22Rv1 (cell line): ENCODE measurements around the gene GPR149.

Experiments used
- H3K27ac ChIP-seq: fragments of 450-650 bp; 2 replicates; pipeline ENCODE4 v1.5.1; 2017
- ZFX ChIP-seq: fragments of 450-650 bp; IDR thresholded peaks from 2 replicates; pipeline ENCODE4 v1.6.1; 2017; ENCODE audit warnings: antibody characterized with exemption, borderline replicate concordance
- TF ChIP-seq, protein P1 (sequence below): fragments of 450-650 bp; IDR thresholded peaks from 2 replicates; pipeline ENCODE4 v1.5.1; 2017; ENCODE audit warnings: mild to moderate bottlenecking

The GPR149 gene

DNA sequence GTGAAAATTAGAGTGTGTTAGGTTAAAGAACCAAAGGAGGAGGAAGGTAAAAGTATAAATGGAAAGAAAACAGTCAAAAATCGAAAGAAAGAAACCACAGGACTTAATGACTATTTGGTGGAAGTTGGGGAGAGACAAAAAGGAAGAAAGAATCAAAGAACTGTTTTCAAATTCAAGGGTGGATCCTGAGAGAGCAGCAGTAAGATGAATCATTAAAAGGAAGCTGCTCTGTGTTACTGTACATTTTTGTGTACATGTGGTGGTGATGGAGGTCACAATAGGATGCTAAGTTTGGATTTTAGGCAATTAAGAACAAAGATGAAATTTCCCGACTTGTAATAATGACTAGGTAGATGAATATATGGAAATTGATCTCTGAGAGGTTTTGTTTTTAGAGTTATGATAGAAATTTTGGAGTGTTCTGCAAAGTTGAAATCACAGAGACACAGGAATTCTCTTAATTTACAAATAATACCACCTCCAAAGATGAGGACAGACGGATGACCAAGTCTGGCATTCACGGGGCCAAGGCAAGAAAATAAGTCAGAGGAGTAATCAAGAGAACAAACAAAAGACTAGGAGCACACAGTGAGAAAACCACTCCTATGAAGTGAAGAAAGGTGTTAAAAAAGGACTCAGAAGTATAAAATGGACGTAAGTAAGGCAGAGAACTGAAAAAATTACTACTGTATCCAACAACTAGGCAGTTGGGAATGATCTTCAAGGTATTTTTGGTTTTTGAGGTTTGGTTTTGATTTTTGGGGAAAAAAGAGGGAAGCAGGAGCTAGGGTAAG is 112.8 kb downstream of the GPR149 start:
- TF ChIP-seq ZFX: no peak
- TF ChIP-seq, protein P1, sequence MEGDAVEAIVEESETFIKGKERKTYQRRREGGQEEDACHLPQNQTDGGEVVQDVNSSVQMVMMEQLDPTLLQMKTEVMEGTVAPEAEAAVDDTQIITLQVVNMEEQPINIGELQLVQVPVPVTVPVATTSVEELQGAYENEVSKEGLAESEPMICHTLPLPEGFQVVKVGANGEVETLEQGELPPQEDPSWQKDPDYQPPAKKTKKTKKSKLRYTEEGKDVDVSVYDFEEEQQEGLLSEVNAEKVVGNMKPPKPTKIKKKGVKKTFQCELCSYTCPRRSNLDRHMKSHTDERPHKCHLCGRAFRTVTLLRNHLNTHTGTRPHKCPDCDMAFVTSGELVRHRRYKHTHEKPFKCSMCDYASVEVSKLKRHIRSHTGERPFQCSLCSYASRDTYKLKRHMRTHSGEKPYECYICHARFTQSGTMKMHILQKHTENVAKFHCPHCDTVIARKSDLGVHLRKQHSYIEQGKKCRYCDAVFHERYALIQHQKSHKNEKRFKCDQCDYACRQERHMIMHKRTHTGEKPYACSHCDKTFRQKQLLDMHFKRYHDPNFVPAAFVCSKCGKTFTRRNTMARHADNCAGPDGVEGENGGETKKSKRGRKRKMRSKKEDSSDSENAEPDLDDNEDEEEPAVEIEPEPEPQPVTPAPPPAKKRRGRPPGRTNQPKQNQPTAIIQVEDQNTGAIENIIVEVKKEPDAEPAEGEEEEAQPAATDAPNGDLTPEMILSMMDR: no peak
- no peak overlapping the region for H3K27ac ChIP-seq

DNA sequence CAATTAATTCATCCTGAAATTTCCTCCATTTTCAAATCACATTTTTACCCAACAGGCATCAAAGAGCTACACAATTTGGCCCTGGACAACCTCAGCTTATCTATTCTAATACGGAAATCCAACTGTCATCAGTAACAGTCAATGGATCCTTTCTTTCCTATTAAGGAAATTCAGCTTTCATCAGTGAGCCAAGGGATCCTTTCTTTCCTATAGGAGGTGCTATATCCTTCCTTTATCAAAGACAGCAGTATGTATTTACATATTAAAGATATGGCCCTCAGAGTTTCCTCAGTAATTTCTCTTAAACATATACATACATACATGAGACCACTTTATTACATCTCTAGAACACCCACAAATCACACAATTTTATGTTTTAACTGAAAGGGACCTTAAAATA is 115.8 kb downstream of the GPR149 start:
- TF ChIP-seq, protein P1: peak; percentile 14; the same call in 1 of the 2 replicates
- TF ChIP-seq ZFX: no peak
- no peak overlapping the region for H3K27ac ChIP-seq

DNA sequence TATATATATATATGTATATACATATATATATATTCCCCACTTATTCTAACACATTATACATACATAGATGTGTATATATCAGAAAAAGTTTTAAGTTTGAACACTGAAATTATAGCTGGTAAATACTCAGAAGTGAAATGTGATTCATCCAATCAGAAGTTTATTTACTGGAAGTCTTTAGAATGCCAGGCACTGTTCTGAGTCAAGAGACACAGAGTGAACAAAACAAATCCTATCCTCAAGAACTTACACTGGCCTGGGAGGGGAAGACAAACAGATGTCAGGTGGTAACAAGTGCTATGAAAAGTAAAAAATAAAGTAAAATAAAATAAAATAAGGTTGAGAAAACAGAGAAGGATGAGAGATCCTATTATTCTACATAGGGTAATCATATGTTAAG is 119.2 kb downstream of the GPR149 start:
- TF ChIP-seq, protein P1: no peak
- no peak for TF ChIP-seq ZFX
- H3K27ac ChIP-seq: no peak overlapping the region

DNA sequence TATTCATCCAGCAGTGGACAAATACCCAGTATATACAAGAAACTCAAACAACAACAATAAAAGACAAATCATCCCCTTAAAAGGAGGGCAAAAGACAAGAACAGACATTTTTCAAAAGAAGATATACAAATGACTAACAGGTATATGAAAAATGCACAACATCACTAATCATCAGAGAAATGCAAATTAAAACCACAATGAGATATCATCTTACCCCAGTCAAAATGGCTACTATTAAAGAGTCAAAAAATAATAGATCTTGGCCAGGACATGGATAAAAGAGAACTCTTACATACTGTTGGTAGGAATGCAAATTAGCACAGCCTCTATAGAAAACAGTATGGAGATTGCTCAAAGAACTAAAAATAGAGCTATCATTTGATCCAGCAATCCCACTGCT is 122.6 kb downstream of the GPR149 start:
- no peak for TF ChIP-seq ZFX
- TF ChIP-seq, protein P1: no peak
- no peak overlapping the region for H3K27ac ChIP-seq

DNA sequence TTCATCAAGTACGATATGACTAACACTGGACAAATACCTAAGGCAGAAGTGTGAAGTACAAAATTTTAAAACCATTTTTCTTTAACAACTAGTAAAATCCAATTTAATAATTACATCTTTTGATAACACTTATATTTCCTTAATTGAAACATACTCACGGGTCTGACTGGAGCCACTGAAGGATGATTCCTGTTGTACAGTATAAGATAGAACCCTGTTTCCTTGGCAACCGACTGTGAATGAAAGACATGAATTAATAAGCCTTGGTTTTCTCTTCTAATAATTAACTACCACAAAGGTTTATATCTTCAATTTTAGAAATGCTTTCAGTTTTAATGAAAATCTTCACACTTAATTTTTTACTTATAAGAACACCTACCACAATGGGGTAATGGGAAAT is 125.1 kb downstream of the GPR149 start:
- no peak for TF ChIP-seq ZFX
- TF ChIP-seq, protein P1: no peak
- no peak overlapping the region for H3K27ac ChIP-seq

DNA sequence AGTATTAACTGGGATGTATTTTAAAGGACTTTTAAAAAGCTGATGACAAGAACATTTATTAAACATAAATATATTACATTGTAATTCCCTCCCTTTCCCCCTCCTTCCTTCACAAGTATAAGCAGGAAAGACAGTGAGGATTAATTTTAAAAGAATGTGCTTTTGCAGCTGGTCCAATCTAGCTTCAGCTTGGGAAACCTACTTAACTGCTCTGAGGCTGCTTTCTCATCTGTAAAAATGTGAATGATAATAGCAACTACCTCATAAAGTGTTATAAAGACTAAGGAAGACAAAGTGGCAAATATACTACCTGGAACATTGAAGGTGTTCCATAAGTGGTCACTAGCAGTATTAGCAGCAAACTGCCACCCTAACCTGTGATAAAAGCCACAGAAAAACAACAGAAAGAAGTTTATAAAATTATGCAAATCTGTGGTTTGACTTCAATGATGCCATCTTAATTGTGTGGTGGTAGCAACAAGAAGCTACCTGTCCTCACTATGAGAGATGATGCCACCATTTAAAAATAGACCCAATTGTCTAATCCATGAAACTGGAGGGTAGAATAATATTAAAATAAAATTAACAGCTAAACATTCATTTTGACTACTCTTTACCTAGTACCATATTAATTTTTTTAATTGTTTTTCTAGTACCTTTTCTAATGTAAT is 125.7 kb downstream of the GPR149 start:
- no peak for TF ChIP-seq ZFX
- TF ChIP-seq, protein P1: no peak
- H3K27ac ChIP-seq: no peak overlapping the region

DNA sequence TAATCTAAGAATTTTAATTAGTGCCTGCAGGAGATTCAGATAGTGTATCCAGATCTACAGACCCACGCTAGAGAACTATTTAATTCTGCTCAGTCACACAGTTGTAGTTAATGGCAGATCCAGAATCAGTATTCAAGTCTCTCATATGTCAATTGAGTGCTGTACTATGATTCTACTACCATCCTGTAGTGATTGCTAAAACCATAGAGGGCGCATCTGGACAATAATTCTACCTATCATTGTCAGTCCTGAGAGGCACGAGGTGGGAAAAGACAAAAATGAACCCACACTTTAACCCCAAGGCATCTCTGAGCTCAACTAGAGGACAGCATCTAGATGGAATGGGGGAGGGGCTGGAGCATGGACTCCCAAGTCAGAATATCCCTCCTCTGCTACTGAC is 128.4 kb downstream of the GPR149 start:
- H3K27ac ChIP-seq: 0 out of 2 replicates have a peak overlapping the region, but pooled peaks have one; percentile 12
- TF ChIP-seq, protein P1: no peak
- TF ChIP-seq ZFX: no peak
